Pancreas (tissue), 10 donors: ENCODE data around the gene ADM2. TPM values are rescaled to one million over a fixed set of nuclear protein-coding genes. Genes with fewer than 3 reads are reported as not detected.

ENCODE experiments used
- ATAC-seq, 4 donors: fragments of 200-7000 bp; cut with Tn5 transposase; one replicate each; pipeline versions ENCODE4 v1.8.0 to v1.9.1; 2020; ENCODE audit warnings: mild to moderate bottlenecking in 4 of 4, moderate library complexity in 4 of 4
- DNase-seq, 6 donors: peaks; one replicate each; pipeline ENCODE4 v3.0.0-alpha.2; 2020
- FAIRE-seq: peaks from 2 replicates; lab custom pipeline; 2012; peaks lifted over from hg19 to GRCh38; lab: Jason Lieb, UNC
- H3K27ac ChIP-seq, 4 donors: fragments of 200-600 bp; sonication (generic); 1 replicate in 3 of 4; 2 replicates in 1 of 4; pipeline versions ENCODE4 v1.5.0 to v1.8.0; 2020
- H3K27me3 ChIP-seq, 4 donors: fragments of 200-600 bp; one replicate each; pipeline ENCODE4 v1.8.0; 2021
- H3K36me3 ChIP-seq, 3 donors: fragments of 200-600 bp; sonication (generic) in 1 of 3; one replicate each; pipeline versions ENCODE4 v1.5.0 to v1.8.0; 2020 to 2021
- H3K4me1 ChIP-seq, 3 donors: fragments of 200-600 bp; one replicate each; pipeline ENCODE4 v1.8.0; 2021
- H3K4me3 ChIP-seq, 4 donors: fragments of 200-600 bp; sonication (generic) in 2 of 4; one replicate each; pipeline versions ENCODE4 v1.5.0 to v1.8.0; 2020 to 2021
- H3K9me3 ChIP-seq, 4 donors: fragments of 200-600 bp; one replicate each; pipeline ENCODE4 v1.8.0; 2021
- CTCF ChIP-seq, 4 donors: fragments of 200-600 bp; sonication (generic) in 3 of 4; IDR thresholded peaks; one replicate each; pipeline versions ENCODE4 v1.5.0 to v1.8.0; 2021; ENCODE audit warnings: antibody characterized with exemption in 4 of 4
- whole genome bisulfite sequencing, 2 donors: extraction: QIAGEN DNeasy Blood & Tissue Kit; methylation state at CpG; one replicate each; pipeline ENCODE4 v1.1.7; 2013; 5-methylcytosine and 5-hydroxymethylcytosine counted together
- intact Hi-C, 3 donors: fragments of 100-400 bp; cut with DNase I; formaldehyde crosslinking; loops; one replicate each; pipeline versions ENCODE4 v1.11.1 to v1.14.2; 2022
- polyA plus RNA-seq, 2 donors: library from polyadenylated mRNA; stranded (reverse); fragments of 200-250 nt; gene quantifications; one replicate each; pipeline ENCODE4 v1.2.3, GENCODE V29; 2013
- total RNA-seq, 6 donors: library from RNA; stranded (reverse); fragmentation: NEBNext Ultra II Directional in 4 of 6; extraction: Animal tissue kit (Norgen Biotek cat#: 25700) in 4 of 6; gene quantifications; one replicate each; pipeline versions ENCODE4 v1.2.1 to v1.2.4, GENCODE V29; 2021 to 2023
- donor health status: healthy with polysubstance abuse.
- donor health status: DM: no; HTN: no; CAD: no; lungs with moderate emphysema.
- donor health status: DM: no; HTN: no; CAD: no.
- donor health status: control.
- donor health status: control.
- donor health status: Bipolar disorder and iron deficiency.
- donor health status: DM: yes; HTN: yes; CAD: no.
- donor health status: DM: no; HTN: no; CAD: no.
- donor health status: DM: no; HTN: no; CAD: no.
- donor health status: DM: yes; HTN: yes; CAD: no.

ADM2 gene
- total and polyA plus RNA-seq, 8 donors = 2.1 to 44.3 (median 5.8) TPM

DNA sequence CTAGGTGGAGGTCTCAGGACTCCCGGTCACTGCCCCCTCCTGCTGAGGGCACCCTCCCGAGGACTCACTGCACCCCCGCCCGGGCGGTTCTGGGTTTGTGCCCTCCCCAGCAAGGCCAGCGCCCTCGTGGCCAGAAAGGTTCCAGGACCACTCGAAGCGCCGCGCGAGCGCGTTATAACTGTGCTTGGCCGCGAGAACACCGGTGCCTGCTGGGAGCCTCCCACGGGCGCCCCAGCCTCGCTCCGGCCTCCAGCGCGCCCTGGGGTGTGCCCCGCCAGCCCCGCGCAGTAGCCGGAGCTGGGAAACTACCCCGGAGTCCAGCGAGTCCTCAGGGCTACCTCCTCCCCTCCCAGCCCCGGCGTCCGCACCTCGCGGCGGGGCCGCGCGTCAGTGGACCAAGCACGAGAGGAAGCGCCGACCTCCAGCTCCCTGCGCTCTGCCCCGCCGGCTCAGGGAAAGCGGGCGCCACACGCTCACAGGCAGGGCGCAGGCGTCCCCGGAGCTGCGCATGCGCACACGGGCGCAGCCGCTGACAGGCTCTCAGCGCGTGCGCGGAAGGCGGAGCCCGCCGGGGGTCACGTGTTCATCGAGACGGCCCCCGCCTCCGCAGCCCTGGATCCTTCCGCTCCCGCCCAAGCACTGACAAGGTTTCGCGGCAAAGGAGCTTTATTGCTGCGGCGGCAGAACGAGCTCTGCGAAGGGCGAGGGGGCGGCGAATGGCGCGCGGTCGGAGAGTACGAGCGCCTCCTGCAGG lies 43.9 kb downstream of the ADM2 start, which contains the start of gene SCO2:
Gene SCO2 (minus strand): TSS at position 495 of the 754 bp plus-strand sequence. CDS start 1,187 bp downstream, outside the sequence.
- Histone ChIP-seq H3K36me3 (peaks cover 0 to 22% (median 11%) of the 10 kb centered on the region in 3 donors), H3K9me3 (no peaks in the 10 kb centered on the region), H3K27ac (peak within 1 kb of the TSS; percentile 88 to 94 (median 90)), H3K4me1 (peaks cover 6 to 7% (median 6%) of the 10 kb centered on the region in 3 donors), H3K27me3 (no peaks in the 10 kb centered on the region), H3K4me3 (peak within 1 kb of the TSS; percentile 59 to 75 (median 68))
- peak; percentile 70 to 81 (median 78) for ATAC-seq
- no peak for FAIRE-seq
- peak in 3 of 4 donors; percentile 11 to 25 (median 15) for TF ChIP-seq CTCF (IDR thresholded peaks at IDR 0.05)
- intact Hi-C loops = no loop called here
- peak; percentile 96 to 100 (median 98) for DNase-seq
- WGBS, 2 donors = 1% methylated on average over 73 to 84 of the region's 84 CpGs

- no peaks in the 10 kb centered on the region for H3K9me3 ChIP-seq
- intact Hi-C loops = no loop called here
- DNase-seq (no peak), ATAC-seq (no peak), FAIRE-seq (no peak)
- peak overlapping the region; percentile 88 to 94 (median 90) for H3K27ac ChIP-seq
- TF ChIP-seq CTCF (IDR thresholded peaks at IDR 0.05) = no peak
- peaks cover 0 to 21% (median 11%) of the 10 kb centered on the region in 3 donors for H3K36me3 ChIP-seq
- peaks cover 7 to 11% (median 10%) of the 10 kb centered on the region in 3 donors for H3K4me1 ChIP-seq
- WGBS, 2 donors = 0 to 2% methylated on average over 11 to 33 of the region's 33 CpGs
- peaks cover 0 to 4% (median 0%) of the 10 kb centered on the region in 4 donors for H3K27me3 ChIP-seq
- H3K4me3 ChIP-seq = peak overlapping the region; percentile 59 to 75 (median 68)
Measured at GRCh38 chr22:50525858-50526107, 44.4 kb downstream of the ADM2 start.

GRCh38 chr22:50526108-50526833 lies 44.9 kb downstream of the ADM2 start:
- DNase-seq (peak; percentile 80 to 94 (median 88)), ATAC-seq (peak; percentile 36 to 55 (median 40)), FAIRE-seq (no peak)
- Histone ChIP-seq H3K4me1 (peaks cover 7 to 16% (median 11%) of the 10 kb centered on the region in 3 donors), H3K4me3 (peak overlapping the region; percentile 59 to 75 (median 68)), H3K9me3 (no peaks in the 10 kb centered on the region), H3K36me3 (peaks cover 0 to 21% (median 11%) of the 10 kb centered on the region in 3 donors), H3K27ac (peak overlapping the region; percentile 88 to 94 (median 90)), H3K27me3 (peaks cover 0 to 6% (median 0%) of the 10 kb centered on the region in 4 donors)
- 5 to 10% methylated on average over 33 to 77 of the region's 77 CpGs for WGBS, 2 donors
- peak; percentile 31 to 57 (median 56) for TF ChIP-seq CTCF (IDR thresholded peaks at IDR 0.05)
- intact Hi-C loops = no loop called here

DNA sequence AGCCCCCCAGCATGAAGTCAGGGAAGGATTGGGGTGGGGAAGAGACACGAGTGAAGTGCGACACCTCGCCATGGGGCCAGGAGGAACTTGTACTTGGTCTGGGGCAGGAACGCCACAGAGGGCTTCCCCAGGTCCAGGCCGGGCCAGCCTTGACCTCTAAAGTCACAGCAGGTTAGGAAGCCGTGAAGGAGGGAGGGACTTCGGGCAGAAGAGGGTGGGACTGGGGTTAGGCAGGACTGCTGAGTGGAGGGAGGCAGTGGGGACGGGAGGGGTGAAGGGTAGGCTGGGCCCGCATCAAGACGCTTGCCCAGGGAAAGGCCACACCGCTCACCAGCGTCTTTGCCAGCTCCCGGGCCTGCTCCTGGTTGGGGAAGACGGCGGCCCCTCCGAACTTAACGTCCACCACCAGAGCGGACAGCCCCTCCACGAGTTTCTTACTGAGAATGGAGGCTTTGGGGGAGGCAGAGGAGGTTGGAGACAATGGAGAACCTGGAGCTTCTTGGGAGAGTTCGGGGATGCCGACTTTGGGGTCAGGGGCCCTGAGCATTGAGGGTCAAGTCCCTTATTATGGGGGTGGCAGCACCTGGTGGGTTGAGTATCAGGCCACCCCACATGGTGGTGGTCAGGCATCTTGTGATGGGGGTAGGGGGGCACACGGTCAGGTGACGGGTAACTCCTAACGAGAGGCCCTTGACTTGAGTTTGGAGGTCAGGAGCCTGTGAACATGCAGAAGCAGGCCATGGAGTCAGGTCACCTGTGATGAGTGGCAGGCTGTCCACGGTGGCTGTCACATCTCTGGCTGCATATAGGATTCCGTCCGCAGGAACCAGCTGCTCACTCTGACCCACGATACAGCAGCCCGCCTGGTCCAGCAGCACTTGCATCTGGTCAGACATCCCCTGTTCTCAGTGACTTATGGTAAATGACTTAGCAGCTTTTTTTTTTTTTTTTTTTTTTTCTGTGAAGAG lies 45.8 kb downstream of the ADM2 start:
- Histone ChIP-seq H3K4me3 (peak overlapping the region; percentile 59 to 75 (median 68)), H3K4me1 (peaks cover 7 to 20% (median 12%) of the 10 kb centered on the region in 3 donors), H3K27me3 (peaks cover 0 to 6% (median 0%) of the 10 kb centered on the region in 4 donors), H3K9me3 (no peaks in the 10 kb centered on the region), H3K36me3 (peaks cover 0 to 15% (median 10%) of the 10 kb centered on the region in 3 donors), H3K27ac (peak overlapping the region; percentile 88 to 94 (median 90))
- no peak for FAIRE-seq
- 73 to 74% methylated on average over 29 of the region's 29 CpGs for WGBS, 2 donors
- TF ChIP-seq CTCF (IDR thresholded peaks at IDR 0.05) = no peak
- peak in 4 of 6 donors; percentile 50 to 80 (median 68) for DNase-seq
- intact Hi-C loops = no loop called here
- ATAC-seq = no peak
